Fibroblast of skin of back (primary cell): ENCODE data around the gene PCP4L1.
A peak's percentile ranks its signal among the peaks of the same experiment; 100 is the strongest.
"Not testable (repeated sequence)": the region's sequence is repeated elsewhere in the genome, so short reads cannot be mapped to it uniquely, and the experiment has no call there.

ENCODE experiments used
- DNase-seq: peaks from one replicate; pipeline ENCODE4 v3.0.0-alpha.2; 2013

Gene PCP4L1

GRCh38 chr1:161229896-161230295 is 28.6 kb upstream of the PCP4L1 start:
- DNase-seq = no peak

GRCh38 chr1:161230762-161231161 is 27.8 kb upstream of the PCP4L1 start:
- DNase-seq = no peak

GRCh38 chr1:161233102-161233501 is 25.4 kb upstream of the PCP4L1 start:
- no peak for DNase-seq

GRCh38 chr1:161235957-161236775 is 22.4 kb upstream of the PCP4L1 start:
- DNase-seq = no peak

GRCh38 chr1:161238039-161238473 is 20.5 kb upstream of the PCP4L1 start, which contains the start of gene NR1I3:
Gene NR1I3, minus strand, starts transcription at chr1:161238203. Its CDS starts 1,638 bp downstream, at chr1:161236565.
- no peak for DNase-seq

GRCh38 chr1:161241682-161242081 is 16.9 kb upstream of the PCP4L1 start:
- DNase-seq = no peak

- no peak for DNase-seq
Measured at GRCh38 chr1:161242313-161242712, 16.2 kb upstream of the PCP4L1 start.

- no peak for DNase-seq
Measured at GRCh38 chr1:161244888-161245287, 13.7 kb upstream of the PCP4L1 start.

GRCh38 chr1:161250100-161250499 is 8.4 kb upstream of the PCP4L1 start:
- DNase-seq = not testable (repeated sequence)

GRCh38 chr1:161250829-161251228 is 7.7 kb upstream of the PCP4L1 start:
- no peak for DNase-seq

- DNase-seq = no peak
Measured at GRCh38 chr1:161251579-161251978, 7.0 kb upstream of the PCP4L1 start.

GRCh38 chr1:161255302-161255701 is 3.2 kb upstream of the PCP4L1 start:
- not testable (repeated sequence) for DNase-seq

- DNase-seq = not testable (repeated sequence)
Measured at GRCh38 chr1:161255955-161256520, 2.5 kb upstream of the PCP4L1 start.

GRCh38 chr1:161257109-161257508 is 1.4 kb upstream of the PCP4L1 start:
- not testable (repeated sequence) for DNase-seq

GRCh38 chr1:161259345-161259702 is 779 bp downstream of the PCP4L1 start:
- DNase-seq = no peak

- DNase-seq = no peak
Measured at GRCh38 chr1:161259765-161260164, 1.2 kb downstream of the PCP4L1 start.

- no peak for DNase-seq
Measured at GRCh38 chr1:161260376-161261260, 2.1 kb downstream of the PCP4L1 start.

- DNase-seq = no peak
Measured at GRCh38 chr1:161261261-161262235, 3.0 kb downstream of the PCP4L1 start.

- no peak for DNase-seq
Measured at GRCh38 chr1:161265305-161265704, 6.8 kb downstream of the PCP4L1 start.

GRCh38 chr1:161266202-161266601 is 7.7 kb downstream of the PCP4L1 start:
- DNase-seq = peak; percentile 21

- no peak for DNase-seq
Measured at GRCh38 chr1:161266836-161267235, 8.3 kb downstream of the PCP4L1 start.

GRCh38 chr1:161267321-161267720 is 8.8 kb downstream of the PCP4L1 start:
- DNase-seq = no peak
